ENCODE measurements around the gene PTPRD. TPM values are rescaled to one million over a fixed set of nuclear protein-coding genes. Genes with fewer than 3 reads are reported as not detected.

Gene PTPRD
- polyA plus RNA-seq, 3 donors = 106 to 122 (median 110) TPM

DNA sequence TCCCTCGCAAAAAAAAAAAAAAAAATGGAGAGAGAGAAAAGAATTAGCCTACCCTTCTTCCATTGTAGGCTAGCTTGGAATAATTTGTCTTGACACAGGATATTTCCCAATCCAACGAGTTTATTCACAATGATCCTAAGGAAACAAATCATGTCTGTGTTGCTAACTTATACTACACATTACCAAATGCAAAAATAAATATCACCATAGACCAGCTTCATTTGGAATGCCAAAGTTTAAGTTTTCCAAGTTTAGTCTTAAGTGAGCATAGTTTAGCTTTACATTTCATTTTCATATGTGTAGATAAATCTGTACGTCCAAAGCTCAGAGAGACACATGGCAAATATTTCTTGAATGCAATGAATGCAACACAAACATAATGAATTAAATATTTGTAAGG lies 1707.1 kb downstream of the PTPRD start:
- no peak for DNase-seq

DNA sequence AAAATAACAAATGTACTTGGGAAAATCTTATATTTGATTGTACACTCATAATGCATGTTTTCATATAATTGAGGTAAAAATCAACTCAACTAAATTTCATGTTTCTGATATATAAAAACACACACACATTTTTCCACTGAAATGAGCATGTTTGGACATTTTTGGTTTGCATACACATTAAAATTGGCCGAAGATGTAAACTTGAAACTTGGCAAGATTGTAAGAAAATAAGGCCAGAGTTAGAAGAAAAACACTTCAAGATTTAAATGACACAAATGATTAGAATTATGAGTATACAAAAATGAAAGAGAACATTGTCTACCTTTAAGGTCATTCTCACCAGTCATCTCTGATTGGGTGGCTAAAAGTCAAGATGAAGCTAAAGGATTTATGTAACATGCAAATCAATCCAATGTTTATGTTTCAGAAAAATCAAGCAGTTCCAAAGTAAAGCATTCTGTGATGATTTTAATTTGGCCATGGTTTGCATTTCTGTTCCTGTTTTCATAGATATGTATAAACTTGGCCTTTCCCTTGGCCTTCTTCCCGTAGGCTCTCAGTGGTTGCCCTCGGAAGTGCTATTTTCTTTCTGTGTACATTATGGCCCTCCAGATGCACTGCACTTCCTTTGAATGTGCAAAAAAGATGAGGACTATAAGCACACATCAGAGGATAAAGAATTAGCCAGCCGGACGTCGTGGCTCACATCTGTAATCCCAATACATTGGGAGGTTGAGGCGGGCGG lies 1707.9 kb downstream of the PTPRD start:
- DNase-seq = no peak

DNA sequence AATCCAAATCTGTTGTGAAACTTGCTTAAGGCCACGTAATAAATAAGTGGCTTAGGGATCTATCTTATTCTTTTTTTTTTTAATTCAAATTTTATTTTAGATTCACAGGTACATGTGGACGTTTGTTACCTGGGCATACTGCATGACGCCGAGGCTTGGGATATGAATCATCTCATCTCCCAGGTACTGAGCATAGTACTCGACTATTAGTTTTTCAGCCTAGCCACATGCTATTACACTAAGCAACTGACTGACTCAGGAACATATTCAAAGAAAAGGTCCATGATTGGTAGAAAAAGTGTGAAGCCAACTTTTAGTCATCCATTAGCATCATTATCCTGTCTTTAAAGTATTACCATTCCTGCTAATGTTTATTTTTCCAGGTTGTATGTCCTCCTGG lies 1709.7 kb downstream of the PTPRD start:
- DNase-seq = no peak

DNA sequence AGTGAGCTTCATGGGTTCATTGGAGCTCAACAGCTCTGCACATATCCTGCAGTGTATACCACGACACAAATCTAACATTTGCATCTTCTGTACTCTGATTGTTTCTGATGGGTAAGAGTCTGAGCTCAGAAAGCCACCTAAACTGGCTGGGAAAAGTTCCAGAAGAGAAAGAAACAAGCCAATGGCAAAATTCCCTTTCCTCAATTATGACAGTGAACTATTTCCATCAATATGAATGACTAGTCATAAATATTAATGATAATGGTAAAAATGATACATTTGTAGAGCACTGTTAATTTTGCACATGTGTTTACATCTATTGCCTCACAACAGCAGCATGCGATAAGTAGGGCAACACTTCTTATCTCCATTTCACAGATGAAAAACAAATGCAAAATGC lies 1711.7 kb downstream of the PTPRD start:
- no peak for DNase-seq

DNA sequence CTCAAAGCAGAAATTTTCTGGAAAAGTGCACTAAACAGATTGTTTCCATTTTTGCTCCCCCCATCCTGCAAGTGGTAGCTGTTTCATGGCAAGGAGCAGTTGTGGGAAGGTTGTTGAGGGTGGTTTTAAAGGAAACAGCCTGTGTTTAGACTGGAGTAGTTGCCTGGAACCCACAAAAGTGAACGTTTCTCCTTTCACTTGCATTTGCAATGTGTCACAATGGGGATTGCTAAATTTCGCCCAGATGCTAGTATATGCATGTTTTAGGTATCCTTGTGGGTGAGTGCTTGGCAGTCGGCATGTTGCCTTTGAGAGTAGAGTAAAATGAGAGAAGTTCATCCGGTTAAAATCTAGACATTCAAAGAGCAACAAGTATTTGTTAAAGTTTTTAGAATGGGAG lies 1713.3 kb downstream of the PTPRD start:
- DNase-seq = no peak

DNA sequence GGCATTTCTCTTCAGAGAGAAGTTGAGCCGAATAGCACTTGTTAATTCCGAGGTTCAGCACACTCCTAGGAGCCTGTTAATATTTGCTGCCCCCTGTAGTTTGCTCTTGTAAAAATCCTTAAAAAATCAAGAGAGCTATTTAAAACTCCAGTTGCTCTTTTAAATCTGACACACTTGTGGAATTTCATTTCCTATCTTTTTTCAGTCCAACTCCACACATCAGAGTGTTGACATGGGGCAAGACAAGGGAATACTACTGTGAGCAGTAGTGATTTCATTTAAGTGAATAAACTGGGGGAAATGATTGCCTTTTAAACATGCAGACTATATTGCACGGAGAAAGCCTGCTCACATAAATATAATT lies 1717.0 kb downstream of the PTPRD start:
- peak; percentile 44 for DNase-seq

DNA sequence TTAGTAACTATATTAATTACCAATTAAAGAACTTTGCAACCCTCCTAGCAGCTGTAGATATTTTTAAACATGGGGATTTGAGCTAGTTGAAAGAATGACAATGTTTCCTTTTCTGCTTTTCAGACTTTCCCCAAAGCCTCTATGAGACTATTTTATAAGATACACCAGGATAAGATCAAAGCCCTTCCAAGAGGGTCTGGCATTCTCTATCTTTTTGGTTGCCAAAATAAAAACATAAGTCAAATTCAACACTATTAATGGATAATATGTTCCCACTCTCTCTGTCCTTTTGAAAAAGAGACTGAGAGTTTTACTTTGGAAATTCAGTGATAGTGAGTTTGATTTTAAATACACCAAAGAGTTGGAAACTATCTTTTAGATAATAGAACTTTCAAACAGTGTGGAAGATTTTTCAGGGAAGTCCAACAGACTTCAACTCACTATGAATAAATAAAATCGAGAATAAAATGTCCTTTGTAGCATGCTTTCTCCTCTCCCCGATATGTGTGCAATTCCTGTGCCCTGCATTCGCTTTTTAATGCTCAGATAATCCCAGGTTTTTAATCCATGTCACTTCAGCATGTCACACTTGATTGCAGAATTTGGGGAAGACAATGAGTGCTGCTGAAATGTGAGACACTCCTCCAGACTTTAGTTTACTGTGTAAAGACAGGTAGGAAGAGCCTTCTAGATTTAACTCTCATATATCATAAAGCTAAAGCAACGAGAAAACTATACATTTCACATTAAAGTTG lies 1717.5 kb downstream of the PTPRD start:
- DNase-seq = no peak

DNA sequence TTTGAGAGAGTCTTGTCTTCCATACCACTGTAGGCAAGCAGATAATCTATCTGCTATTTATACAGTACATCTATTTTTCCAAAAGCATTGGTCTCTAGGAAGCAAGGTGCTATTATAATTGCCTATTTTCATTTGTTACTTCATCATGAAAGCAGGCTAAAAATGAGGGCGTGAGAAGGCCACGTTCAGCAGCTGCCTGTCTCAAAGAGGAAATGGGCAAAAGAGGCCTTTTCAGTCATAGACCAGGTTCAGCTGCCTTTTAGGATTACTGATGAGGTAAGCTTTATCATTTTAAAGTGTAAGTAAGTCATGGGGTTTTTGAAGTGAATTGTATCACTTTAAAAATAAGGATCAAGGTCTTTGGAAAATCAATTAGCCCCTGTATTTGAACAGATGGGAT lies 1722.1 kb downstream of the PTPRD start:
- DNase-seq = no peak

DNA sequence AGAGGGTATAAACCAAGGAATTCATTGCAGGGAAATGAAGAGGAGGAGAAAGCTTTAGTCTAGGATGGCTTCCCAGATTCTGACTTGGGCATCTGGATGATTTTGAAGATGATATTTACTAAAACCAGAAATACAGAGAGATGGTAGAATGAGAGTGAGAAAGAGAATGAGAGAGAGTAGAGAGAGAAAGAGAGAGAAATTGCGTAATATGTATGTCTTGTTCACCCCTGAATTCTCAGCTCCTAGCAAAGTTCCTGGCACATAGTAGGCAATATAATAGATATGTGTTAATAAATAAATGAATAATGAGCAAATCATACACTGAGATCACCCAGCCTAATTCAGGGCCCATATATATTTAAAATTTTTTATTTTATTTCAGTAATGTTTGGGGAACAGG lies 1723.7 kb downstream of the PTPRD start:
- no peak for DNase-seq

DNA sequence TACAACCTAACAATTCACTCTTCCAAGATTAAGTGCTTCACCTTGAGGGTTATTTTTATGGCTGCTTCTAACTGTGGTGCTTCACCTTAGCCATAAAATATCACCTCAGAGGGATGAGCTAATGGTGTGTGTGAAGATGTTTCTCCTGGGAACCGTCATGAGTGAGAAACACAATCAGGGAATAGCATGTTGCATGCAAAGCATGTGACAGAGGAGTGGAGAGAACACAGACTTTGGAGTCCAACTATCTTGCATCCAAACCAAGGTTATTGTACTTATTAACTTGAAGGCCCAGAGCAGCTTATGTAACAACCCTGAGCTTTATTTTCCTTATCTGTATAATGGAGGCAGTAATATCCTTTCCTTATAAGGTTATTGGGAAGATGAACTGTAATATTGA lies 1724.2 kb downstream of the PTPRD start:
- no peak for DNase-seq

DNA sequence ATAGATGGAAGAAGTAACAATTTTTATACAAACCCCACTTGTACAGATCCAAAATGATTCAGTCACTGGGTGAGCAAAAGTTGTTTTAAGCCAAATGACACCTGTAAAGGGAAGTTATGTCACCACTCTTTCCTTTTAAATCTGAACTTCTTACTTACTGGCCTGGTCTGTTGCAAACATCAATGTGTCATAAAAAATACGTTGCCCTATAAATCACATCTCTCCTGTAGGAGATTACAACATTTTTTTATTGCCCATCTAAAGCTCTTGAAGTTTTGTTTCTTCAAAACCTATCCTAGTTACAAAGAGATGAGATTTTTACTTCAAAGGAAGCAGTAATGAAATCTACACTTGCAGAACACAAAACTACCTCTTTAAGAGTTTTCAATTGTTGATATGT lies 1725.4 kb downstream of the PTPRD start:
- DNase-seq = no peak

DNA sequence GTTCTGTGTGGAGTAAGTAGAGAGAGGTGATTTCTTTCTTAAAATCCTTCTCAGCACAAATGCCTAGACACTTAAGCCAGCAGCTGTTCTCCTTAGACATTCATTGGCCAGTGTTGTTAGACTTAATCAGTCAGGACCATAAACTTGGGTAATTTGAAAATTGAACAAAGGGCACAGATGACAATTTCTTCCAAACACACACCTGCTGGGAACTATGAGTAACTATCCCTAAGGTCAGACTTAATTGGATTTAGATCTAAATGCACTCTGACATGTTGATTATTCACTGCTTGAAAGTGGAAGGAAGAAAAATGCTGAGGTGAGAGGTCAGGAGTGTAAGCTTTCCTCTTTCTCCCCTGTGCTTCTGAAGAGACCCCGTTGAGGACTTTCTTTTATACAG lies 1729.5 kb downstream of the PTPRD start:
- no peak for DNase-seq

DNA sequence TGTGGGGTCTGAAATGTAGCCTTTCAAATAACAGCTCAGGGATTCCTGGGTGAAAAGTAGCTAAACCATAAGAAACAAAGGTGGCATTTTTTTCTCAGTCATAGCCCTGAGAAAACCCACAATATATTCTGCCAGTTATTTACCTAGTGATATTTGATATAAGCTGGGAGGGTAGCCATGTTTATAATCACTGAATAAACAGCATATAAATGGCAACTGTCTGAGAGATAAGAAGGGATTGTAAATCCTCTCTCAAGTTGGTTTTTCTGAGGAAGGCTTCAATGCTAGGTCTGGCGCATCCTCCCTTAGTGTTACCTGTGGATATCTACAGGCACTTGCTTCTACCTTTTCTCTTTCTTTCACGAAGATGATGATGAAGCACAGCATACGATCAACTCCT lies 1732.7 kb downstream of the PTPRD start:
- no peak for DNase-seq

DNA sequence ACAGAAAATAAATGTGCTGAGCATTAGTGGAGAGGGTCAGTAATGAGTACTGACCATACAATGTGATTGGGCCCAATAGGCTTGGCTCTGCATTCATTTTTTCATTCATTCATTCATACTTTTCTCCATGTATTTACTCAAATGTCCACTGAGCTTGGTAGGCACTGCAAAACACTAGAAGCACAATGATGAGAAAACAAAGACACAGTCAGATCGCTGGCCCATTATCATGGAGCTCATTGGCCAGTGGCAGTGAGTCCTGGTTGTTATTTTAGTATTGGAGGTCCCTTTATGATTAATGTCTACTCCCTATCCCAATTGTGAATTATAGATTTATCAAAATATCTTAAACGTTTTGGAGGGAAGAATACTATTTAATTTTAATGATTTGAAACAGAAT lies 1733.5 kb downstream of the PTPRD start:
- DNase-seq = no peak

DNA sequence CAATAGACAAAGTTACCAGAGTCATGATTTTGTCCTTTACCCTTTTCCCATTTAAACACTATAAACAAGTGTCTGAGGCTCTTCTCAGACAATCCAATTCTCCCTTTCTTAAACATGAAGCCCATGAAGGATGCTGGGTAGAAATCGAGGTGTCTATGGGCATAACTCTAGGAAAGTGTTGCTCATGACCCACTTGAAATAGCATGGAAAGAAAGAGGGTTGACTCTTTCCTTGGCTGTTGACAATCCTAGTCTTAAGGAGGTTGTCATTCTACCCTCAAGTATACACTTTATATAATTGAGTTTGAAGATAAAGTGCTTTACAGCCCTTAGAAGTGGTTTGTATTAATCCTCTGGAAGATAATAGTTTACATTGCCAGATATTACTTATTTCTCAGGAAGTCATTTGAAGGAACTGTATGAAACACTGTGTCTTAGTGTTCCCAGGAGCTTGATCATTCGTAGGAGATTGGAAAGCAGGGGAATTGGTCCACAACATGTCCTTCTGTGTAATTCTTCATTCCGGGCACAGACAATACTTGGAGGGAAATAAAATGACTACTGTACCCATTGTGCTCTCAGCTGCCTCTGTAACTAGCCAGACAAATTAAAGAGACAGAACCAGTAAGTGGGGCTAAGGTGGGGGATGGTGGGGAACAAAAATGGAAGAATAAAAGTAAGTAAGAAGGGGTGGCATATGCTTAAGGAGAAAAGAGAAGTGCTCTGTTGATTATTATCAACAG lies 1734.9 kb downstream of the PTPRD start:
- DNase-seq = no peak

DNA sequence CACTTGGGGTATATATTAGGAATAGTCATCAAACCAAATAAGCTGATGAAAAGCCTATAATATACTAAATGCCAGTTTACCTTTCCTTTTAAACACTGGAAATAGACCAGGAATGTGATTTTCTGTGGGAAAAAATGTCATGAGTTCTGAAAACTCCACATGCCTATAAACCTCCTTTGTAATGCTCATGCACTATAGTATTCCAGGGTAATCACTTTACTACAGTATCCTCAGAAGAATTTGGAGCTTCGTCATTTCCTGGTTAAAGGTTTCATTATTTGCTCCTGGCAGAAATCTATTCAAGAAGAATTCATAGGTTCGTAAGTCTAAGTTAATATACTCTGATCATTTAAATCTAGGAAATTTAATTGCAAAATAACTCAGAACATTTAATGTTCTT lies 1736.5 kb downstream of the PTPRD start:
- no peak for DNase-seq

DNA sequence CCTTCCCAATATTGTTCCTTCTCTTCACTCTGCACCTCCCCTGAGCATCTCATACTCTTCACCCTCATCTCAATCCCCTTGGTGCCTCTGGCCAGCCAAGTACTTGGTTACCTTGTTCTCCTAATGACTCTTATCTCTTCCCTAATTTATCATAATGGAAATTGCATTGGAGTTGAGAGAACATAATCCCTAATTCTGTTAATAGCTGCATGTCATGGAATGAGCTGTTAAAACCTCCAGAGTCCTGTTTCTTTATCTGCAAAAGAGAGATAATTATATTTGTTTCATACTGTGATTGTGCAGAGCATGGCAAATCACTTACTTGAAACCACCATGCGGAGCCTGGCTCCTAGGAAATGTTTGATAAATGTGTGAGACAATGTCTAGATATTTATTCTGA lies 1738.3 kb downstream of the PTPRD start:
- no peak for DNase-seq

DNA sequence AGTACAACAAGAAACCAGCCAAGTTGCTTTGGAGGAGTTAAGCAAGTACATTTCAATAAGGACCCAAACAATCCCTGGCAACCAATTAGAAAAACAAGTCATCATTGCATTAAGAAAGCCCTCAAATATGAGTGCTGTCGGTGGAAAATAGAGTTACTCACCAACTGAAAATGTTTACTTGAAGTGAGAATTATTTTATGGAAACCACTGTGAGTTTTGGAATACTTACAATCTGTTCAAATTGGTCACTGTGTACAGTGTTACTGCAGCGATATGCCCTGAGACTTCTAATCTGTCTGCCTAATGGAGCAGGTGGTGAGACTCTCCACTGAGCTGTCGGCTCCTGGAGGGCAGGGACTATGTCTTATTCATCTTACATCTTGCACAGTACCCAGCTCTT lies 1740.0 kb downstream of the PTPRD start:
- DNase-seq = no peak

DNA sequence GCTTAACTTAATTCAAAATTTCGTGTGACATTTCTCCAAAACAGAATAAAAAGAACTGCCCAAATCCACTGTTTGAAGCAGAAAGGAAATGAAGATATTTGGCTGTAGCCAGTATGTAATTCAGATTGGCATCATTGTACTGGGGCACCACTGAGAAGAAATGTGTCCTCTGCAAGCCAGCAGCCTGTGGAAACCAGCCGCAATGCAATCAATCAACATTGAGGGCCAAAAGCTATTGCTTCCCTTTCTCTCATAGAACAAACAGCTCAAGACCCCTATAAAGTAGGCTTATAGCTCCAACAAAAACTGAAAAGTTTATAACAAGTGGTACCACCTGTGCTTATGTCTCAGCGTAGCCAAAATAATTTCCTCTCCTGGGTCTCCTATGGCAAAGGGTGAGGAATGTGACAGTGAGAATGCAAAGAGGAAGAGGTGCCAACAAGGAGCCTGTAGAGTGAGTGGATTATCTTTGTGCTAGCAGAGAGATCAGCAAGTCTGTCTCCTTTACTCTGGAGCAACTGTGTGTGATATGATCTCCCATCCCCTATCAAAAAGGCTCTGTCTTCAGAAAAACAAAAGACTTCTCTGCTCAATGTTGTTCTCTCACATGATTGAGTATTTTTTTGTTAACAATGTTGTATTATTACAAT lies 1740.9 kb downstream of the PTPRD start:
- no peak for DNase-seq

DNA sequence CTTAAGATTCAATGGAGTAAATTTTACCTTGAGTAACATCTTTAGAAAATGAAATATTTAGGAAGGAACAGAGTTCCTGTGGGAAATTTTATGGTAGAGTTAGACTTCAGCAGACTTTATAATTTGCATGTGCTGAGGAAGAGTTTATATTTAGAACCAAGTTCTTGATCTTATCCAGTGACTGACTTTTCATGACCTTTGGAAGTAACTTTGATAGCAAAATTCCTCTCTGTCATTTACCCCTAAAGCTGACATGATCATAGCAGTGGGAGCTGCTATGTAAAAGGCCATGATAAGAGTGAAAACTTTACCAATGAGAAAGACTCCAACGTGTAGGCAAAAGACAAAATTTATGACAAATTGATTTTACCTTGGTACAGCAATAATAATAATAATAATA lies 1741.4 kb downstream of the PTPRD start:
- DNase-seq = no peak

DNA sequence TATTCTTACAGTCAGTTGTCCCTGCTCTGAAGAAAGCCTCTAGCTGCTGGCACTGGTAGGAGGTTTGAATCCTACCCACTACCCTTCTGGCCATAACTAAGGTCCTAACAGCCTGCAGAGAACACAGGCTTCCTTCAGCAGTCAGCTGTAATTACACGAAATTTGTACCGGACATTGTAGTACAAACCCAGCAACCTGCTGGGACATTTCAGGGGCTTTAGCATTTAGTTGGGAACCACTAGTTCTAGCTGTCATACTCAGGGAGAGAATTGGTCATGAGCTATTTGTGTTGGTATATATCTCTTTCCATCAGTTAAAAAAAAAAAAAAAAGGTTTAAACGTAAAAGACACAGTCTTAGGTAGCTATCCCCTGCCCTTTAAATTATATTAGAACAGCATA lies 1743.0 kb downstream of the PTPRD start:
- DNase-seq = no peak

DNA sequence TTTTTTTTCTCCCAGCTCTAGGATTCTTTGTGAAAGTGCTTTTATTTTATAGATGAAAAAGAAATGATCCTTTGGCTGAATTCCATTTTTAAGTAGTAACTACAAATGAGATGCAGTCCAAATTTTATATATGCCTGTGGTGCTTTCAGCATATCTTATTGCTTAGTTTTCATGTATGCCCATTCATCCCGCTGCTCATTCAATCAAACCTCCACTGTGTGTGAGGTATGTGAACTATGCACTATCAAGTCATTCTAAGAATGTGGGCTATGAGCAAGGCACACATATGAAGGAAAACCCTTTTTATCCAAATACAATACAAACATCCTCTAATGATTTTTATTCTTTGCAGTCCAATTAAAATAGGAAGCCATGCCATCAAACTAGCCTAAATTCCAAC lies 1744.2 kb downstream of the PTPRD start:
- no peak for DNase-seq

DNA sequence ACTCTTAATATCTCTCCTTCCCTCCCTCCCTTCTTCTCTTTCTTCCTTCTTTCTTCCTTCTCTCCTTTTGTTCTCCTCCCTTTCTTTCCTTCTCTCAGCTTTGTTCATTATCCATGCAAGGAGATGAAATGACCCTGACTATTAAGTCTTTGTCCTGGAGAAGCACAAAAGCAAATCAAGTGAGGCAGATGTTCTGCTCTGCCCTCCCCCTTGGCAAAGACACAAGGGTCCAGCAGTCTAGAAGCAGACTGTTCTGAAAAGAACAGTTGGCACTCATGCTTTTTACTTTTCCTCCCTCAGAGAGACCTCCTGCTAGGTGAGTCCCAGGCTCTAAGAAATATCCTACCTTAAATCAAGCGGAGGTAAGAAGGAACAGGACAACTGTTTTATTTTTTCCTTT lies 1745.7 kb downstream of the PTPRD start:
- no peak for DNase-seq

All from renal pelvis (tissue), 4 donors.